K562 (cell line): ENCODE measurements around the gene SLC34A1. TPM values are rescaled to one million over a fixed set of nuclear protein-coding genes. Genes with fewer than 3 reads are reported as not detected.

Experiments used
- ASH1L ChIP-seq: fragments of 450-650 bp; IDR thresholded peaks from 2 replicates; pipeline ENCODE4 v1.6.1; 2018; ENCODE audit warnings: borderline replicate concordance, mild to moderate bottlenecking, low read depth; ENCODE audit not compliant: partially characterized antibody
- BCL6 ChIP-seq: fragments of 250-450 bp; sonication (Bioruptor Pico); IDR thresholded peaks from 2 replicates; pipeline ENCODE4 v1.4.0; 2020
- BRF1 ChIP-seq: IDR thresholded peaks from 3 replicates; pipeline ENCODE4 v1.6.1; 2011; ENCODE audit warnings: borderline replicate concordance, mild to moderate bottlenecking; ENCODE audit not compliant: insufficient read length; ENCODE audit errors: extremely low read depth
- CHD7 ChIP-seq: fragments of 200-600 bp; sonication (generic); IDR thresholded peaks from one replicate; pipeline ENCODE4 v1.6.1; 2012; ENCODE audit warnings: mild to moderate bottlenecking, low read depth, low read length, inconsistent platforms
- DNMT1 ChIP-seq: fragments of 450-650 bp; IDR thresholded peaks from 2 replicates; pipeline ENCODE4 v1.6.1; 2016; ENCODE audit warnings: antibody characterized with exemption, mild to moderate bottlenecking
- ELF1 ChIP-seq: fragments of 200-800 bp; sonication (Bioruptor generic); IDR thresholded peaks from 2 replicates; pipeline ENCODE4 v1.6.1; 2016; ENCODE audit warnings: missing genetic modification characterization, missing compliant biosample characterization
- ETV6 ChIP-seq, 3 experiments: fragments of 150-350 bp in 1 of 3; sonication (generic) in 1 of 3; formaldehyde crosslinking in 1 of 3; IDR thresholded peaks; 2 replicates each; pipeline versions ENCODE4 v1.6.1 to v1.8.0; 2014 to 2022; ENCODE audit warnings: borderline replicate concordance in 2 of 3, low read depth in 2 of 3, antibody characterized with exemption in 1 of 3, low read length in 1 of 3, mild to moderate bottlenecking in 1 of 3, missing genetic modification reagents in 1 of 3
- FOXA3 ChIP-seq, 2 experiments: fragments of 450-650 bp in 1 of 2; sonication (generic) in 1 of 2; formaldehyde crosslinking; IDR thresholded peaks in 1 of 2; conservative IDR thresholded peaks in 1 of 2; 2 replicates each; pipeline versions ENCODE4 v1.4.0 to v1.8.0; 2020 to 2022; ENCODE audit warnings: mild to moderate bottlenecking in 2 of 2, missing genetic modification reagents in 1 of 2
- HES1 ChIP-seq: fragments of 450-650 bp; IDR thresholded peaks from 2 replicates; pipeline ENCODE4 v1.6.1; 2016; ENCODE audit warnings: low read depth, mild to moderate bottlenecking, moderate library complexity
- HOMEZ ChIP-seq: fragments of 250-450 bp; sonication (Bioruptor Pico); IDR thresholded peaks from 2 replicates; pipeline ENCODE4 v1.4.0; 2020; ENCODE audit warnings: mild to moderate bottlenecking, moderate library complexity
- MAFK ChIP-seq: IDR thresholded peaks from 2 replicates; pipeline ENCODE4 v1.6.1; 2011; ENCODE audit warnings: low read length, improper control_type of control experiment
- MAX ChIP-seq: sonication (generic); formaldehyde crosslinking; IDR thresholded peaks from 2 replicates; pipeline ENCODE4 v1.9.0; 2022; ENCODE audit warnings: mild to moderate bottlenecking, missing genetic modification reagents
- ZNF324 ChIP-seq: fragments of 250-450 bp; sonication (Bioruptor Pico); IDR thresholded peaks from 2 replicates; pipeline ENCODE4 v1.4.0; 2020; ENCODE audit warnings: mild to moderate bottlenecking
- ZZZ3 ChIP-seq: fragments of 450-650 bp; IDR thresholded peaks from 2 replicates; pipeline ENCODE4 v1.6.1; 2016; ENCODE audit warnings: antibody characterized with exemption, mild to moderate bottlenecking, moderate library complexity
- polyA plus RNA-seq, 8 experiments: library from polyadenylated mRNA; depleted of rRNA in 4 of 8; stranded (reverse) in 5 of 8; unstranded in 3 of 8; fragments of >200 nt; fragmentation: Nextera tagmentation in 2 of 8; fragmentation: Illumina TruSeq in 1 of 8; extraction: Ambion mirVana in 2 of 8; extraction: Trizol in 1 of 8; gene quantifications; 2 replicates each; pipeline versions ENCODE4 v1.2.1 to v1.2.3, GENCODE V29; 2011 to 2014; ENCODE audit warnings: inconsistent platforms in 1 of 8, missing spikeins in 1 of 8
- total RNA-seq, 7 experiments: library from RNA; depleted of rRNA in 6 of 7; stranded (reverse); fragments of >200 nt in 6 of 7; fragmentation: Illumina TruSeq in 2 of 7; extraction: Trizol in 2 of 7; gene quantifications; 2 replicates each; pipeline versions ENCODE4 v1.2.1 to v1.2.3, GENCODE V29; 2011 to 2021; ENCODE audit warnings: low replicate concordance in 1 of 7

The SLC34A1 gene
- total and polyA plus RNA-seq, 9 of the 15 experiments (the other 6 are each of a cell fraction or from before 2014, with no cell fraction given) = not detected

GRCh38 chr5:177344891-177345290, 39.3 kb upstream of the SLC34A1 start (continued):
- no peak for TF ChIP-seq CHD7
- TF ChIP-seq ASH1L = no peak
- TF ChIP-seq ZZZ3 = no peak
- no peak for TF ChIP-seq HOMEZ (CRISPR knock-in tag)
- TF ChIP-seq BCL6 (CRISPR knock-in tag) = no peak
- TF ChIP-seq DNMT1 = no peak
- TF ChIP-seq MAX = no peak
- no peak for TF ChIP-seq FOXA3 (CRISPR knock-in tag; conservative IDR thresholded peaks at IDR 0.05 in 1 of 2, IDR thresholded peaks at IDR 0.05 in 1 of 2)
- no peak for TF ChIP-seq ELF1
- no peak for TF ChIP-seq ZNF324 (CRISPR knock-in tag)
- TF ChIP-seq ETV6 (IDR thresholded peaks at IDR 0.05; ENCODE audit: borderline replicate concordance in 1 of 2, low read depth in 2 of 2, low read length in 1 of 2) = no peak
- TF ChIP-seq ETV6 (CRISPR knock-in tag; IDR thresholded peaks at IDR 0.05; ENCODE audit: borderline replicate concordance) = no peak
- no peak for TF ChIP-seq BRF1
- no peak for TF ChIP-seq HES1
- TF ChIP-seq MAFK = no peak
